Smooth muscle cell (in vitro differentiated cells): Measurements from ENCODE around the gene NUPR2. TPM values are rescaled to one million over a fixed set of nuclear protein-coding genes. Genes with fewer than 3 reads are reported as not detected.
A peak's percentile ranks its signal among the peaks of the same experiment; 100 is the strongest.
"Not testable (repeated sequence)": the region's sequence is repeated elsewhere in the genome, so short reads cannot be mapped to it uniquely, and the experiment has no call there.

Experiments
- DNase-seq: peaks from one replicate; lab custom pipeline; 2025; ENCODE audit not compliant: unreplicated experiment; lab: John Stamatoyannopoulos, UW
- H2AFZ ChIP-seq: fragments of 200-600 bp; sonication (generic); 2 replicates; pipeline ENCODE4 v1.6.0; 2016; ENCODE audit warnings: antibody characterized with exemption, low read depth, mild to moderate bottlenecking
- H3F3A ChIP-seq: fragments of 200-600 bp; sonication (generic); 2 replicates; pipeline ENCODE4 v1.6.0; 2017; ENCODE audit warnings: antibody characterized with exemption, low read depth
- H3K27ac ChIP-seq: fragments of 200-600 bp; sonication (generic); 2 replicates; pipeline ENCODE4 v1.5.1; 2016; ENCODE audit warnings: low read depth, mild to moderate bottlenecking
- H3K27me3 ChIP-seq: fragments of 200-600 bp; sonication (generic); 2 replicates; pipeline ENCODE4 v1.6.1; 2016; ENCODE audit warnings: low read depth, mild to moderate bottlenecking
- H3K36me3 ChIP-seq: fragments of 200-600 bp; sonication (generic); 2 replicates; pipeline ENCODE4 v1.5.1; 2016; ENCODE audit warnings: low read depth
- H3K4me1 ChIP-seq: fragments of 200-600 bp; sonication (generic); 2 replicates; pipeline ENCODE4 v1.5.1; 2016; ENCODE audit warnings: low read depth
- H3K4me2 ChIP-seq: fragments of 200-600 bp; sonication (generic); 2 replicates; pipeline ENCODE4 v1.6.0; 2016; ENCODE audit warnings: mild to moderate bottlenecking
- H3K4me3 ChIP-seq: fragments of 200-600 bp; sonication (generic); 2 replicates; pipeline ENCODE4 v1.5.1; 2016; ENCODE audit warnings: mild to moderate bottlenecking
- H3K79me2 ChIP-seq: fragments of 200-600 bp; sonication (generic); 2 replicates; pipeline ENCODE4 v1.6.0; 2016; ENCODE audit warnings: low read depth, mild to moderate bottlenecking
- H3K9ac ChIP-seq: fragments of 200-600 bp; sonication (generic); 2 replicates; pipeline ENCODE4 v1.6.0; 2016; ENCODE audit warnings: low read depth
- H3K9me3 ChIP-seq: fragments of 200-600 bp; sonication (generic); replicated peaks from 2 replicates; pipeline ENCODE4 v1.5.1; 2016; ENCODE audit warnings: low read depth
- H4K20me1 ChIP-seq: fragments of 200-600 bp; sonication (generic); 2 replicates; pipeline ENCODE4 v1.6.0; 2016; ENCODE audit warnings: low read depth
- WGBS: methylation state at CpG from one replicate; pipeline ENCODE4 v1.1.7; 2016; ENCODE audit warnings: low lambda C conversion rate; 5-methylcytosine and 5-hydroxymethylcytosine counted together
- polyA plus RNA-seq: library from polyadenylated mRNA; unstranded; fragments of >200 nt; fragmentation: Nextera tagmentation; extraction: Ambion mirVana; gene quantifications from 2 replicates; pipeline ENCODE4 v1.2.1, GENCODE V29; 2016
- total RNA-seq: library from RNA; depleted of rRNA; stranded (reverse); fragments of >200 nt; gene quantifications from 2 replicates; pipeline ENCODE4 v1.2.3, GENCODE V29; 2014
- TF ChIP-seq, protein P1 (sequence below): fragments of 200-600 bp; sonication (generic); IDR thresholded peaks from 2 replicates; pipeline ENCODE4 v1.5.1; 2017; ENCODE audit warnings: borderline replicate concordance, mild to moderate bottlenecking, antibody characterized with exemption; ENCODE audit not compliant: insufficient read depth, poor library complexity, severe bottlenecking

The NUPR2 gene
- total and polyA plus RNA-seq, 2 experiments from 2014 or later: not detected

DNA sequence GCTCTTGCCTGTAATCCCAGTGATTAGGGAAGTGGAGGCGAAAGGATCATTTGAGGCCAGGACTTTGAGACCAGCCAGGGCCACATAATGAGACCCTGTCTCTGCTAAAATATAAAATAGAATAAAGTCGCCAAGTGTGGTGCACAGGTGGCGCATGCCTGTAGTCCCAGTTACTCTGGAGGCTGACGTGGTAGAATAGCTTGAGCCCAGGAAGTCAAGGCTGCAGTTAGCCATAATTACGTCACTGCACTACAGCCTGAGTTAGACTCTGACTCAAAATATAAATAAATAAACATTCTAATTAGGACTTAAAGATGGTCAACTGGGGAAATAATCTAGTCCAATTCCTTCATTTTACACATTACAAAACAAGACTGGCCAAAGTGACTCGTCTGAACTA is 10.7 kb downstream of the NUPR2 start:
- H2AFZ ChIP-seq: no peak overlapping the region
- WGBS: 74% methylated on average over 6 of the region's 6 CpGs
- no peak for DNase-seq

DNA sequence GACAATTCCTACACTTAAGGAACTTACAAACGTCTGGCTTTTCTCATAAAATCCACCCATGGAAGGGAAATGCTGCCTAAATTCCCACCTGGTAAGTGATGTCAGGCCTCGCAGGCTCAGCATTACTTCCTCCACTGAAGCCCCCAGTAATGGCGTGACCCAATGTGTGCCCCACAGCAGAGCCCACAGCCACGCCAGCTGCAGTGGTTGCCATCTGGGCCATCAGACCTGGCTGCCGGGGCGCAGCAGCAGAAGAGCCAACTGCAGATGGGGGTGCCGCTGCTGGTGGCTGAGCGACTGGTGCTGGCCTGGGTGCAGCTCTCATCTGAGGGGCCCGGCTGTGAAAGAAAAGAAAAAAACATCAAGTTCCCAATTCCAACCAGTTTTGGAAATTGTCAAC is 12.1 kb downstream of the NUPR2 start:
- not testable (repeated sequence) for H3K27me3 ChIP-seq, H3K9ac ChIP-seq, H2AFZ ChIP-seq, H3K4me3 ChIP-seq, H3K4me2 ChIP-seq, H3F3A ChIP-seq, DNase-seq, H3K27ac ChIP-seq, H4K20me1 ChIP-seq, H3K4me1 ChIP-seq, H3K36me3 ChIP-seq, H3K9me3 ChIP-seq
- H3K79me2 ChIP-seq: peaks cover 12% of the 10 kb centered on the region
- WGBS: 92% methylated on average over 9 of the region's 9 CpGs

More for the DNA sequence above, 10.7 kb downstream of the NUPR2 start:
- no peaks in the 10 kb centered on the region for H4K20me1 ChIP-seq
- H3K27ac ChIP-seq: peak overlapping the region; percentile 76
- no peaks in the 10 kb centered on the region for H3K36me3 ChIP-seq
- no peaks in the 10 kb centered on the region for H3F3A ChIP-seq
- TF ChIP-seq, protein P1, sequence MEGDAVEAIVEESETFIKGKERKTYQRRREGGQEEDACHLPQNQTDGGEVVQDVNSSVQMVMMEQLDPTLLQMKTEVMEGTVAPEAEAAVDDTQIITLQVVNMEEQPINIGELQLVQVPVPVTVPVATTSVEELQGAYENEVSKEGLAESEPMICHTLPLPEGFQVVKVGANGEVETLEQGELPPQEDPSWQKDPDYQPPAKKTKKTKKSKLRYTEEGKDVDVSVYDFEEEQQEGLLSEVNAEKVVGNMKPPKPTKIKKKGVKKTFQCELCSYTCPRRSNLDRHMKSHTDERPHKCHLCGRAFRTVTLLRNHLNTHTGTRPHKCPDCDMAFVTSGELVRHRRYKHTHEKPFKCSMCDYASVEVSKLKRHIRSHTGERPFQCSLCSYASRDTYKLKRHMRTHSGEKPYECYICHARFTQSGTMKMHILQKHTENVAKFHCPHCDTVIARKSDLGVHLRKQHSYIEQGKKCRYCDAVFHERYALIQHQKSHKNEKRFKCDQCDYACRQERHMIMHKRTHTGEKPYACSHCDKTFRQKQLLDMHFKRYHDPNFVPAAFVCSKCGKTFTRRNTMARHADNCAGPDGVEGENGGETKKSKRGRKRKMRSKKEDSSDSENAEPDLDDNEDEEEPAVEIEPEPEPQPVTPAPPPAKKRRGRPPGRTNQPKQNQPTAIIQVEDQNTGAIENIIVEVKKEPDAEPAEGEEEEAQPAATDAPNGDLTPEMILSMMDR: no peak
- peak overlapping the region; percentile 85 for H3K9ac ChIP-seq
- peak overlapping the region; percentile 62 for H3K4me3 ChIP-seq
- peak overlapping the region; percentile 81 for H3K4me2 ChIP-seq
- H3K27me3 ChIP-seq: no peaks in the 10 kb centered on the region
- no peaks in the 10 kb centered on the region for H3K9me3 ChIP-seq
- H3K79me2 ChIP-seq: peaks cover 12% of the 10 kb centered on the region
- no peaks in the 10 kb centered on the region for H3K4me1 ChIP-seq

DNA sequence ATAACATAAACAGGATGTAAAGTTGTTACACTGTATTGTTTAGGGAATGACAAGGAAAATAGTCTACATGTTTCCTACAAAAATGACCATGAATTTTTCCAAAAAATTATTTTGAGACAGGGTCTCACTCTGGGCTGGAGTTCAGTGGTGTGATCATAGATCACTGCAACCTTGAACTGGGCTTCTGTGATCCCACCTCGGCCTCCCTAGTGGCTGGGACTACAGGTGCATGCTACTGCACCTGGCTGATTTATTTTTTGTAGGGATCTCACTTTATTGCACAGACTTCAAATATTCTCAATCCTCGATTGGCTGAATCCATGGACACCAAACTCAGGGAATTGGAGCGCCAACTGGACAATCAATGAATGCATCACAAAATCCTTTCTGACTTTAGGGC is 16.6 kb downstream of the NUPR2 start:
- TF ChIP-seq, protein P1: no peak
- 80% methylated on average over 3 of the region's 3 CpGs for WGBS
- Histone ChIP-seq H3K9me3 (no peaks in the 10 kb centered on the region), H3K4me1 (no peaks in the 10 kb centered on the region), H3K27me3 (no peaks in the 10 kb centered on the region), H3K4me3 (no peak overlapping the region), H3K9ac (no peak overlapping the region), H3K4me2 (no peak overlapping the region), H4K20me1 (no peaks in the 10 kb centered on the region), H3K79me2 (no peaks in the 10 kb centered on the region), H2AFZ (no peak overlapping the region), H3F3A (no peaks in the 10 kb centered on the region), H3K36me3 (no peaks in the 10 kb centered on the region), H3K27ac (no peak overlapping the region)
- DNase-seq: no peak

DNA sequence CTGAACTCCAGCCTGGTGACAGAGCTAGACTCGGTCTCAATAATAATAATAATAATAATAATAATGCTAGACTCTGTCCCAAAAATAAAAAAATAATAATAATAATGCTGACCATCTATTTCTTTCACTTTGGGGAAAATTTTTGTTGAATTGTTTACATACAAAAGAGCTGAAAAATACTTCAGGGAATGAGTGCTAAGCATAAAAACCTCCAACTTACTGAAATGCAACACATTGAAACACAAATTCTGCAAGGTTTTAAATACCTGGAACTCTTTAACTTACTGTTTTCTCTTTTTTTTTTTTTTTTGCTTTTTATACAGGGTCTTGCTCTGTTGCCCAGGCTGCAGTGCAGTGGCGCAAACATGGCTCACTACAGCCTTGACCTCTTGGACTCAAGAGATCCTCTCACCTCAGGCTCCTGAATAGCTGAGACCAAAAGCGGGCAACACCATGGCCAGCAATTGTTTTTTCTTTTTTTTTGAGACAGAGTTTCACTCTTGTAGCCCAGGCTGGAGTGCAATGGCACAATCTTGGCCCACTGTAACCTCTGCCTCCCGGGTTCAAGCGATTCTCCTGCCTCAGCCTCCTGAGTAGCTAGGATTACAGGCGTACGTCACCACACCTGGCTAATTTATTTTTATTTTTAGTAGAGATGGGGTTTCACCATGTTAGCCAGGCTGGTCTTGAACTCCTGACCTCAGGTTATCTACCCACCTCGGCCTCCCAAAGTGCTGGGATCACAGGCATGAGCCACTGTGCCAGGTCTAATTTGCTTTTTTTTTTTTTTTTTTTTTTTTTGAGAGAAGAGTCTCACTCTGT is 17.8 kb downstream of the NUPR2 start:
- not testable (repeated sequence) for H3K27ac ChIP-seq, H3K4me2 ChIP-seq, H2AFZ ChIP-seq, H3K9ac ChIP-seq, H3K79me2 ChIP-seq, H3K9me3 ChIP-seq, H3F3A ChIP-seq, DNase-seq, H4K20me1 ChIP-seq, H3K4me3 ChIP-seq, H3K27me3 ChIP-seq, H3K36me3 ChIP-seq, H3K4me1 ChIP-seq
- 94% methylated on average over 8 of the region's 8 CpGs for WGBS
